NB4 (cell line): ENCODE data around the gene RPS6KA5.

Experiments used
- DNase-seq: peaks from one replicate; pipeline ENCODE4 v3.0.0; 2010; ENCODE audit warnings: low read depth
- H3K4me3 ChIP-seq: one replicate; pipeline ENCODE4 v1.5.1; 2011; ENCODE audit warnings: mild to moderate bottlenecking, low read depth, low read length, moderate library complexity
- MAX ChIP-seq: IDR thresholded peaks from 2 replicates; pipeline ENCODE4 v1.6.1; 2011; ENCODE audit warnings: low read depth, low read length
- MYC ChIP-seq: IDR thresholded peaks from 2 replicates; pipeline ENCODE4 v1.6.1; 2011; ENCODE audit warnings: low read depth, low read length
- POLR2A ChIP-seq: IDR thresholded peaks from 2 replicates; pipeline ENCODE4 v1.6.1; 2011; ENCODE audit warnings: mild to moderate bottlenecking; ENCODE audit not compliant: insufficient read length; ENCODE audit errors: extremely low read depth
- TF ChIP-seq, protein P1 (sequence below): IDR thresholded peaks from one replicate; pipeline ENCODE4 v1.5.1; 2012; ENCODE audit warnings: low read depth, low read length

RPS6KA5 gene

DNA sequence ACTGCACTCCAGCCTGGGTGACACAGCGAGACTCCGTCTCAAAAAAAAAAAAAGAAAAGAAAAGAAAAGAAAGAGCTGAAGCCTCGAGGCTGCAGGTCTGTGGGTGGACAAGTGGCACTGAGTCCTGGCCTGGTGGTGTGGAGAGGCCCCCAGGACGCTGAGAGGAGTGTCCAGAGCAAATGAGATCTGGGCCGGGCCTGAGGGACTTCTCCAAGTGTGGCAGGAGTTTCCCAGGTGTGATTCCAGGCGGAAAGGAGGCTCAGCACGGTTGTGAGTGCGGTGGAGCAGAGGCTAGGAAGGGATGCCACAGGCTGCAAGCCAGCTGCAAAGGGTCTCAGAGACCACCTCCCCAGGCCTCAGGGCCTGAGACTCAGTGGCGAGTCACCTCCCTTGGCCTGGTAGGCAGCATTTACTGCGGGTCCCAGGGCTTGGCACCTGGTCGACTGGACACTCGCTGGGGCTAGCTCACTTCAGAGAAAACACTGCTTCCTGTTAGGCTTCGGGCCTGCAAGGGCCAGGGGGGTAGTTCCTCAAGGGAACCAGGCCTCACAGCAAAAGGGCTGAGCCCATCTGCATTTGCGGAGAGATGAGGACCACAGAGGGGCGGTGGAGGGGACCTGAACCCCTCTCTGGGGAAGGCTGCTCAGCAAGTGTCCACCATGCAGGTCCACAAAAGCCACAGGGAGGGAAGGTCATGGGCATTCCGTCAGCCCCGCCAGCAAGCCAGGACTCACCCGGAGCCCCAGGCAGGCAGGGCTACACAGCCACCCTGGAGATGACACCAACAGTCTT is 256.0 kb downstream of the RPS6KA5 start:
- no peak overlapping the region for H3K4me3 ChIP-seq
- TF ChIP-seq, protein P1, sequence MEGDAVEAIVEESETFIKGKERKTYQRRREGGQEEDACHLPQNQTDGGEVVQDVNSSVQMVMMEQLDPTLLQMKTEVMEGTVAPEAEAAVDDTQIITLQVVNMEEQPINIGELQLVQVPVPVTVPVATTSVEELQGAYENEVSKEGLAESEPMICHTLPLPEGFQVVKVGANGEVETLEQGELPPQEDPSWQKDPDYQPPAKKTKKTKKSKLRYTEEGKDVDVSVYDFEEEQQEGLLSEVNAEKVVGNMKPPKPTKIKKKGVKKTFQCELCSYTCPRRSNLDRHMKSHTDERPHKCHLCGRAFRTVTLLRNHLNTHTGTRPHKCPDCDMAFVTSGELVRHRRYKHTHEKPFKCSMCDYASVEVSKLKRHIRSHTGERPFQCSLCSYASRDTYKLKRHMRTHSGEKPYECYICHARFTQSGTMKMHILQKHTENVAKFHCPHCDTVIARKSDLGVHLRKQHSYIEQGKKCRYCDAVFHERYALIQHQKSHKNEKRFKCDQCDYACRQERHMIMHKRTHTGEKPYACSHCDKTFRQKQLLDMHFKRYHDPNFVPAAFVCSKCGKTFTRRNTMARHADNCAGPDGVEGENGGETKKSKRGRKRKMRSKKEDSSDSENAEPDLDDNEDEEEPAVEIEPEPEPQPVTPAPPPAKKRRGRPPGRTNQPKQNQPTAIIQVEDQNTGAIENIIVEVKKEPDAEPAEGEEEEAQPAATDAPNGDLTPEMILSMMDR, result no peak
- no peak for TF ChIP-seq MYC
- TF ChIP-seq MAX, result no peak
- TF ChIP-seq POLR2A, result no peak
- DNase-seq, result peak; percentile 43

DNA sequence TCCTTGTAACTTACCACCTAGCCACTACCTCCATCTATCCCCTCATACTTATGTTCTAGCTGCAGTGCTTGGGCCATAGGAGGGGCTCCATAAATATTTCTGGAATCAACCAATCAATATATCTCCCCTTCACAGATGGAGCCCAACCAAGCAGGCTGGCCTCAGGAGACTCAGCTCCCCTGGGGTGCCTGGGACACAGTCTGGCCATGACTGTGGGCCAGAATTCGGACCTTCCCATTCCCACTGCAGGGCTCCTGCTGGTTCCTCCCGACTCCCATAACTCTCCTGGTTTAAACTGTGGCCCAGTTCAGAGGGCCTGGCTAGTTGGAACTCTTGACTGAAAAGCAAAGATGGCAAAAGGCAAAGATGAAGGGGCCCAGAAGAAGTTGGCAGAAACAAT is 257.2 kb downstream of the RPS6KA5 start:
- TF ChIP-seq MYC (no peak), POLR2A (no peak), MAX (no peak)
- TF ChIP-seq, protein P1, result no peak
- no peak overlapping the region for H3K4me3 ChIP-seq
- no peak for DNase-seq

GRCh38 chr14:90799420-90799819 is 261.0 kb downstream of the RPS6KA5 start:
- no peak for DNase-seq
- H3K4me3 ChIP-seq, result no peak overlapping the region
- TF ChIP-seq POLR2A, result no peak
- TF ChIP-seq MYC, result no peak
- TF ChIP-seq, protein P1, result no peak

- no peak overlapping the region for H3K4me3 ChIP-seq
- TF ChIP-seq MAX (no peak), MYC (no peak), POLR2A (no peak)
- TF ChIP-seq, protein P1, result no peak
- no peak for DNase-seq
Observed at GRCh38 chr14:90797919-90798318, 262.5 kb downstream of the RPS6KA5 start.
